Measurements from ENCODE around the gene NOXRED1. TPM values are rescaled to one million over a fixed set of nuclear protein-coding genes. Genes with fewer than 3 reads are reported as not detected.

Gene NOXRED1
- total RNA-seq, 1 donor from 2014 or later = not detected

DNA sequence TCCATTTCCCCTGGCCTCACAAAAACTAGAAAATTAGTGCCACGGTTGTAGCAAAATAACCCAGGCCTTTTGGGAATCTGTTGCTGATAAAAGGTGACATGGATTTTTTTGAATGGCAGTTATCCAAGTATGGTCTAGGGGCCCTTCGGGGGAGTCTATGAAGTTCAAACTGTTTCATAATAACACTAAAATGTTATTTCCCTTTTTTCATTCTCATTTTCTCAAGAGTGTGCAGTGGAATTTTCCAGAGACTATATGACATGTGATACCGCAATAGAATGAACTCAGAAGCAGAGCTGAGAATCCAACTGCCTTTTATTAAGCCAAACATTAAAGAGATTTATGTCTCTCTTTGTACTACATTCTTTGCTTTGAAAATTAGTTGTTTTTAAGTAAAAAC lies 75.6 kb downstream of the NOXRED1 start:
- intact Hi-C loops (cut with DNase I) = no loop called here
- H3K4me3 ChIP-seq = no peak overlapping the region
- H3K4me1 ChIP-seq = no peaks in the 10 kb centered on the region
- TF ChIP-seq, protein P1, sequence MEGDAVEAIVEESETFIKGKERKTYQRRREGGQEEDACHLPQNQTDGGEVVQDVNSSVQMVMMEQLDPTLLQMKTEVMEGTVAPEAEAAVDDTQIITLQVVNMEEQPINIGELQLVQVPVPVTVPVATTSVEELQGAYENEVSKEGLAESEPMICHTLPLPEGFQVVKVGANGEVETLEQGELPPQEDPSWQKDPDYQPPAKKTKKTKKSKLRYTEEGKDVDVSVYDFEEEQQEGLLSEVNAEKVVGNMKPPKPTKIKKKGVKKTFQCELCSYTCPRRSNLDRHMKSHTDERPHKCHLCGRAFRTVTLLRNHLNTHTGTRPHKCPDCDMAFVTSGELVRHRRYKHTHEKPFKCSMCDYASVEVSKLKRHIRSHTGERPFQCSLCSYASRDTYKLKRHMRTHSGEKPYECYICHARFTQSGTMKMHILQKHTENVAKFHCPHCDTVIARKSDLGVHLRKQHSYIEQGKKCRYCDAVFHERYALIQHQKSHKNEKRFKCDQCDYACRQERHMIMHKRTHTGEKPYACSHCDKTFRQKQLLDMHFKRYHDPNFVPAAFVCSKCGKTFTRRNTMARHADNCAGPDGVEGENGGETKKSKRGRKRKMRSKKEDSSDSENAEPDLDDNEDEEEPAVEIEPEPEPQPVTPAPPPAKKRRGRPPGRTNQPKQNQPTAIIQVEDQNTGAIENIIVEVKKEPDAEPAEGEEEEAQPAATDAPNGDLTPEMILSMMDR (IDR thresholded peaks at IDR 0.05) = no peak
- no peak for TF ChIP-seq POLR2A (IDR thresholded peaks at IDR 0.05)
- TF ChIP-seq POLR2AphosphoS5 (IDR thresholded peaks at IDR 0.05; ENCODE audit: insufficient read depth in 1 of 2, low read depth in 1 of 2) = no peak
- no peak overlapping the region for H3K27ac ChIP-seq
- no peak for DNase-seq (ENCODE audit: extremely low spot score in 2 of 2)
- no peaks in the 10 kb centered on the region for H3K36me3 ChIP-seq
- no peaks in the 10 kb centered on the region for H3K27me3 ChIP-seq
- H3K9me3 ChIP-seq = no peaks in the 10 kb centered on the region

GRCh38 chr14:77346495-77346894 lies 76.8 kb downstream of the NOXRED1 start:
- intact Hi-C loops (cut with DNase I) = no loop called here
- TF ChIP-seq POLR2A (IDR thresholded peaks at IDR 0.05) (no peak), POLR2AphosphoS5 (IDR thresholded peaks at IDR 0.05; ENCODE audit: insufficient read depth in 1 of 2, low read depth in 1 of 2) (no peak)
- TF ChIP-seq, protein P1 (IDR thresholded peaks at IDR 0.05) = no peak
- no peak for DNase-seq (ENCODE audit: extremely low spot score in 2 of 2)
- H3K4me1 ChIP-seq = no peaks in the 10 kb centered on the region
- no peak overlapping the region for H3K4me3 ChIP-seq
- H3K27me3 ChIP-seq = no peaks in the 10 kb centered on the region
- H3K27ac ChIP-seq = no peak overlapping the region
- H3K36me3 ChIP-seq = peaks cover 3 to 11% of the 10 kb centered on the region in 2 donors
- no peaks in the 10 kb centered on the region for H3K9me3 ChIP-seq

- Histone ChIP-seq H3K27me3 (no peaks in the 10 kb centered on the region), H3K9me3 (no peaks in the 10 kb centered on the region), H3K4me1 (no peaks in the 10 kb centered on the region), H3K36me3 (peaks cover 4 to 27% of the 10 kb centered on the region in 2 donors), H3K4me3 (no peak overlapping the region), H3K27ac (no peak overlapping the region)
- TF ChIP-seq, protein P1 (IDR thresholded peaks at IDR 0.05) = no peak
- TF ChIP-seq POLR2AphosphoS5 (IDR thresholded peaks at IDR 0.05; ENCODE audit: insufficient read depth in 1 of 2, low read depth in 1 of 2) = no peak
- no peak for TF ChIP-seq POLR2A (IDR thresholded peaks at IDR 0.05)
- no peak for DNase-seq (ENCODE audit: extremely low spot score in 2 of 2)
- intact Hi-C loops (cut with DNase I) = no loop called here
These were observed 78.8 kb downstream of the NOXRED1 start for GRCh38 chr14:77344377-77344996.

Small RNA genes lying within 50 kb of the gene (small RNA-seq; reads per million reads assigned to genes)
- gene RF00404 = not detected

Other genes starting within 250 kb of the NOXRED1 start
- 27.0 TPM for gene TMEM63C, start 241.7 kb downstream of the NOXRED1 start, total RNA-seq
- 1.7 TPM for gene NGB, start 152.3 kb downstream of the NOXRED1 start, total RNA-seq
- 33.1 TPM for gene POMT2, start 102.6 kb downstream of the NOXRED1 start, total RNA-seq
- 26.3 TPM for gene GSTZ1, start 102.5 kb downstream of the NOXRED1 start, total RNA-seq
- gene TMED8, start 46.4 kb downstream of the NOXRED1 start, total RNA-seq = 8.6 TPM
- gene SAMD15, start 46.1 kb downstream of the NOXRED1 start, total RNA-seq = not detected
- 21.9 TPM for gene VIPAS39, start 34.1 kb upstream of the NOXRED1 start, total RNA-seq
- gene AHSA1, start 34.6 kb upstream of the NOXRED1 start, total RNA-seq = 85.9 TPM
- 3.9 TPM for gene ISM2, start 75.3 kb upstream of the NOXRED1 start, total RNA-seq
- 23.1 TPM for gene SPTLC2, start 193.1 kb upstream of the NOXRED1 start, total RNA-seq

All from vagina (tissue), 2 donors.